HFFc6 (cell line): Measurements from ENCODE around the gene ZBTB12. TPM values are rescaled to one million over a fixed set of nuclear protein-coding genes. Genes with fewer than 3 reads are reported as not detected.
"Not testable (repeated sequence)": the region's sequence is repeated elsewhere in the genome, so short reads cannot be mapped to it uniquely, and the experiment has no call there.

Source experiments
- DNase-seq: peaks from one replicate; pipeline ENCODE4 v3.0.0-alpha.2; 2018
- H3K27ac Mint-ChIP-seq: 2 replicates; pipeline ENCODE4 v1.8.0; 2020; ENCODE audit warnings: mild to moderate bottlenecking, mixed read lengths
- H3K27me3 Mint-ChIP-seq: 2 replicates; pipeline ENCODE4 v1.8.0; 2021; ENCODE audit warnings: mild to moderate bottlenecking, moderate library complexity, mixed read lengths; ENCODE audit not compliant: insufficient read depth
- H3K36me3 Mint-ChIP-seq: 2 replicates; pipeline ENCODE4 v1.8.0; 2021; ENCODE audit warnings: low read depth, mixed read lengths
- H3K4me1 Mint-ChIP-seq: 2 replicates; pipeline ENCODE4 v1.8.0; 2020; ENCODE audit warnings: low read depth, mixed read lengths
- H3K4me3 Mint-ChIP-seq: 2 replicates; pipeline ENCODE4 v1.8.0; 2020; ENCODE audit warnings: mild to moderate bottlenecking, moderate library complexity, mixed read lengths
- H3K9me3 Mint-ChIP-seq: 2 replicates; pipeline ENCODE4 v1.8.0; 2020; ENCODE audit warnings: mild to moderate bottlenecking, mixed read lengths
- total RNA-seq, 6 experiments: library from RNA; stranded (reverse); fragmentation: NEBNext Ultra II Directional; extraction: Animal tissue kit (Norgen Biotek cat#: 25700); gene quantifications; 2 replicates in 1 of 6; 3 replicates in 5 of 6; pipeline ENCODE4 v1.2.3, GENCODE V29; 2021
- TF ChIP-seq, protein P1 (sequence below): fragments of 200-600 bp; sonication (generic); IDR thresholded peaks from 2 replicates; pipeline ENCODE4 v1.5.0; 2021; ENCODE audit warnings: antibody characterized with exemption, mild to moderate bottlenecking

The ZBTB12 gene
- total RNA-seq, 6 experiments from 2014 or later, result 7.3 to 9.0 (median 8.3) TPM

GRCh38 chr6:31919624-31920303 lies 17.9 kb upstream of the ZBTB12 start:
- Mint-ChIP-seq H3K27ac (no peak overlapping the region), H3K36me3 (no peaks in the 10 kb centered on the region), H3K4me1 (no peaks in the 10 kb centered on the region), H3K9me3 (no peaks in the 10 kb centered on the region), H3K4me3 (no peak overlapping the region), H3K27me3 (peaks cover 2% of the 10 kb centered on the region; the same call in 1 of the 2 replicates)
- DNase-seq, result no peak
- TF ChIP-seq, protein P1, sequence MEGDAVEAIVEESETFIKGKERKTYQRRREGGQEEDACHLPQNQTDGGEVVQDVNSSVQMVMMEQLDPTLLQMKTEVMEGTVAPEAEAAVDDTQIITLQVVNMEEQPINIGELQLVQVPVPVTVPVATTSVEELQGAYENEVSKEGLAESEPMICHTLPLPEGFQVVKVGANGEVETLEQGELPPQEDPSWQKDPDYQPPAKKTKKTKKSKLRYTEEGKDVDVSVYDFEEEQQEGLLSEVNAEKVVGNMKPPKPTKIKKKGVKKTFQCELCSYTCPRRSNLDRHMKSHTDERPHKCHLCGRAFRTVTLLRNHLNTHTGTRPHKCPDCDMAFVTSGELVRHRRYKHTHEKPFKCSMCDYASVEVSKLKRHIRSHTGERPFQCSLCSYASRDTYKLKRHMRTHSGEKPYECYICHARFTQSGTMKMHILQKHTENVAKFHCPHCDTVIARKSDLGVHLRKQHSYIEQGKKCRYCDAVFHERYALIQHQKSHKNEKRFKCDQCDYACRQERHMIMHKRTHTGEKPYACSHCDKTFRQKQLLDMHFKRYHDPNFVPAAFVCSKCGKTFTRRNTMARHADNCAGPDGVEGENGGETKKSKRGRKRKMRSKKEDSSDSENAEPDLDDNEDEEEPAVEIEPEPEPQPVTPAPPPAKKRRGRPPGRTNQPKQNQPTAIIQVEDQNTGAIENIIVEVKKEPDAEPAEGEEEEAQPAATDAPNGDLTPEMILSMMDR, result no peak

- no peak for DNase-seq
- H3K27ac Mint-ChIP-seq, result no peak overlapping the region
- H3K4me1 Mint-ChIP-seq, result no peaks in the 10 kb centered on the region
- H3K27me3 Mint-ChIP-seq, result peaks cover 2% of the 10 kb centered on the region; the same call in 1 of the 2 replicates
- TF ChIP-seq, protein P1, result no peak
- no peaks in the 10 kb centered on the region for H3K9me3 Mint-ChIP-seq
- no peak overlapping the region for H3K4me3 Mint-ChIP-seq
- H3K36me3 Mint-ChIP-seq, result no peaks in the 10 kb centered on the region
Observed at GRCh38 chr6:31918069-31918720, 16.3 kb upstream of the ZBTB12 start.

- Mint-ChIP-seq H3K9me3 (no peaks in the 10 kb centered on the region), H3K4me3 (no peak overlapping the region), H3K27me3 (peaks cover 6% of the 10 kb centered on the region), H3K36me3 (no peaks in the 10 kb centered on the region), H3K27ac (no peak overlapping the region), H3K4me1 (peaks cover 11% of the 10 kb centered on the region)
- no peak for DNase-seq
- TF ChIP-seq, protein P1, result no peak
Observed at GRCh38 chr6:31915756-31916155, 13.9 kb upstream of the ZBTB12 start.

DNA sequence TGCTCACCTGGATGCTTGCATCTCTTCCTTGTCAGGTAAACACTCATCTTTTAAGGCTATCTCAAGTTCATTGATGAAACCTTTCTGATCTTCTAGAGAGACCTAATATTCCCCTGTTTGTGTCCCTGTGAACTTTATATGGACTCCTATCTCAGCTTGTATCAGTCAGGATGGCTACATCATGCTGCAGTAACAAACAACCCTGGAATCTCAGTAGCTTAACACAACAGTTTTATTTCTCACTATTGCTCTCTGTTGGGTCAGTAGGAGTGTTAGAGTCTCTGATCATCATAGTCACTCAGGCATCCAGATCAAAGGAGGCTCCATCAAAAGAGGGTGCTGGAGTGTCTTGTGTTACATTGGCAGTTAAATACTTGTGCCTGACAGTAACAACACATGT lies 13.5 kb upstream of the ZBTB12 start:
- H3K9me3 Mint-ChIP-seq, result no peaks in the 10 kb centered on the region
- no peak for DNase-seq
- H3K27ac Mint-ChIP-seq, result no peak overlapping the region
- TF ChIP-seq, protein P1, result no peak
- no peak overlapping the region for H3K4me3 Mint-ChIP-seq
- no peaks in the 10 kb centered on the region for H3K36me3 Mint-ChIP-seq
- peaks cover 15% of the 10 kb centered on the region for H3K4me1 Mint-ChIP-seq
- H3K27me3 Mint-ChIP-seq, result peaks cover 6% of the 10 kb centered on the region

DNA sequence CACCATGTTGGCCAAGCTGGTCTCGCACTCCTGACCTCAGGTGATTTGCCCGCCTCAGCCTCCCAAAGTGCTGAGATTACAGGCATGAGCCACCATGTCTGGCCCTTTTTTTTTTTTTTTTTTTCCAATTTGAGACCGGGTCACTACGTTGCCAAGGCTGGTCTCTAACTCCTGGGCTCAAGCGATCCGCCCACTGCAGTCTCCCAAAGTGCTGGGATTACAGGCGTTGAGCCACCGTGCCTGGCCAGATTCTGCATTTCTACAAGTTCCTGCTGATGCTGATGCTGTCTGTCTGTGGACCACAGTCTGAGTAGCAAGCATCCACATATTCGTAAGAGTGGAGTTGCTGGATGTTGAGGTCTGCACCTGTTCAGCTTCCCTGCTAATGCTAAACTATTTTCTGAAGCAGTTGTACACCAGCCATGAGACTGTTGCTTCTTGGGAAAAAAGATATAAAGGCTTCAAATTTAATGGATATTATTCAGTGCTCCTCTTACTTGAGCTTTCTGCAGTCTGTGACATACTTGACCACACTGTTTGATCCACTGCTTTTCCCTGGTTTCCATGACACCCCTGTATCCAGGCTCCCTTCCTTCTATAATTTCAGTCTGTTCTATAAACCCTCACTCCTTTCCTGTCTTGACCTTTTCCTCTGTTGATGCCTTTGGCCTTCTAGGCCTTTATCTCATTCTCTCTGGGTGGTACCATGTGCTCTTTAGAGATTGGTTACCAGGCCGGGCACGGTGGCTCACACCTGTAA lies 10.1 kb upstream of the ZBTB12 start:
- H3K27ac Mint-ChIP-seq, result peak overlapping the region; percentile 59
- H3K9me3 Mint-ChIP-seq, result no peaks in the 10 kb centered on the region
- no peaks in the 10 kb centered on the region for H3K36me3 Mint-ChIP-seq
- DNase-seq, result no peak
- H3K27me3 Mint-ChIP-seq, result peaks cover 4% of the 10 kb centered on the region; the same call in 1 of the 2 replicates
- TF ChIP-seq, protein P1, result no peak
- H3K4me3 Mint-ChIP-seq, result no peak overlapping the region
- peaks cover 36% of the 10 kb centered on the region for H3K4me1 Mint-ChIP-seq

DNA sequence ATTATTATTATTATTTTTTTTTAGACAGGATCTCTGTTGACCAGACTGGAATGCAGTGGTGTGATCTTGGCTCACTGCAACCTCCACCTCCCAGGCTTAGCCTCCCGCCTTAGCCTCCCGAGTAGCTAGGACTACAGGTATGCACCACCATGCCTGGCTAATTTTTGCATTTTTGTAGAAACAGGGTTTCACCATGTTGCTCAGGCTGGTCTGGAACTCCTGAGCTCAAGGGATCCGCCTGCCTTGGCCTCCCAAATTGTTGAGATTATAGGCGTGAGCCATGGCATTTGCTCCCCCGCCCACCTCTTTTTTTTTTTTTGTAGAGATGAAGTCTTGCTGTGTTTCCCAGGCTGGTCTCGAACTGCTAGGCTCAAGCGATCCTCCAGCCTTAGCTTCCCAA lies 7.4 kb upstream of the ZBTB12 start:
- Mint-ChIP-seq H3K27ac (peak overlapping the region; percentile 89), H3K4me1 (peaks cover 44% of the 10 kb centered on the region)
- H3K9me3 Mint-ChIP-seq, H3K36me3 Mint-ChIP-seq, H3K27me3 Mint-ChIP-seq, H3K4me3 Mint-ChIP-seq, DNase-seq: not testable (repeated sequence)
